ENCODE results near the gene TGFBR3.

TGFBR3 gene

GRCh38 chr1:91885716-91886506, at the start of gene TGFBR3:
TSS of gene TGFBR3 (minus strand) at chr1:91886151. CDS start at chr1:91861531, 24,620 bp downstream.
- DNase-seq (ENCODE audit: low spot score) = no peak

DNA sequence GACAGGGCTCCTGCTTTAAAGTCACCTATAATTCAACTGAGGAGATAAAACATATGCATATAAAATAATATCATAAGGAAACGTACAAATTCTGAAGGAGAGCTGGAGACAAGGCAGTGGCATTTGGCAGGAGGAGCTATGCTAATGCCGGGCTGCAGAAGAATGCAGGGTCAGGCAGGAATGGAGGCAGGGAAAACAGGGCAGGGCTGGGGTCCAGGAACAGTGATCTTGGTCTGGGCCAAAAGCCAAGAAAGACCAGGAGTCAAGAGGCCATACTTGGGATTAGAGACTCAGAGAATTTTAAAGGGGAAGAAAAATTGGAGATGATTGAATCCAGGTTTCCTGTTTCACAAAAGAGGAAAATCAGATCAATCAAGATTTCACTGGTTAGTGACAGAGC, 43.3 kb upstream of the TGFBR3 start:
- DNase-seq (ENCODE audit: low spot score) = no peak

DNA sequence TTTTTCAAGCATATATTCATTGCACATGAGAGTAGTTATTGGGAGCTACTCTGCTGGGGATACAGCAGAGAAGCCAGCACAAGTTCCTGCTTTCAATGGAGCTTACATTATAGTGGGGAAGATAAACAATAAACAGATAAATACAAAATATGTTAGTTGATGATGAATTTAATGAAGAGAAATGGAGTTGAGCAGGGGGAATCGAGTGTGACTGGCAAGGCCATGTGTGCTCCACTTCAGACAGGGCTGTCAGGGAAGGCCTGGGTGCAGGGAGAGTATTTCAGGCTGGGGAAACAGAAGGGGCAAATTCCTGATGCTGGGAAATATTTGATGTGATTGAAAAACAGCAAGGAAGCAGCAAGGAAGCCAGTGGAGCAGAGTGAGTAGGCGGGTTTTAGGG, 42.1 kb upstream of the TGFBR3 start:
- no peak for DNase-seq (ENCODE audit: low spot score)

DNA sequence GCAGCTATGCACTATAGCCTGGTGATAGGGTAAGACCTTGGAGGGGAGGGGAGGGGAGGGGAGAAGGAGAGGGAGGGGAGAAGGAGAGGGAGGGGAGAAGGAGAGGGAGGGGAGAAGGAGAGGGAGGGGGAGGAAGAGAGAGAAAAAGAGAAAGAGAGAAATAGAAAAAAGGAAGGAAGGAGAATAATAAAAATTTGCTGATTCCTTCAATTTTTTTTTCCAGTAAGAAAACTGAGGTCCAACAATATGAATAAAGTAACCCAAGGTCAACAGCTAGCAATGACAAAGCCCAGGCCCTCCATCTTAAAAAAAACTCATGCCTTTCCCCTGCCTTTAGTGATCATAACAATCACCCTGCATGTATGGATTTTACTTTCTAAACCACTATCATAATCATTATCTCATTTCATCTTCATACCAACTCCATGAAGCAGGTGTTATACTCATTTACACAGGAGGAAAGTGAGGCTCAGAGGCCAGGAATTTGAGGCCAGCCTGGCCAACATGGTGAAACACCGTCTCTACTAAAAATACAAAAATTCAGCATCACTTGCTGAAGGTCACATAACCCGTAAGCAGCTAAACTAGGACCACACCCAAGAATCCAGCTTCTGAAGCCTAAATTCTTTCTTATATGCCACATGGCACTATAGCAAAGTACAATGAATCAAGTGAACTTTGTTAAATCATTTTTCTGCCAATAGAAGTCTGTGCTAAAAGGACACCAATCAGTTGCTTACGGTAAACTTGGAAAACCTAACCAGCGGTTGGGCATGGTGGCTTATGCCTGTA, 39.9 kb upstream of the TGFBR3 start:
- no peak for DNase-seq (ENCODE audit: low spot score)

GRCh38 chr1:91924146-91924545, 38.2 kb upstream of the TGFBR3 start:
- no peak for DNase-seq (ENCODE audit: low spot score)

GRCh38 chr1:91919962-91920361, 34.0 kb upstream of the TGFBR3 start:
- no peak for DNase-seq (ENCODE audit: low spot score)

GRCh38 chr1:91916811-91917460, 31.0 kb upstream of the TGFBR3 start:
- DNase-seq (ENCODE audit: low spot score) = no peak

- DNase-seq (ENCODE audit: low spot score) = no peak
These were observed 30.1 kb upstream of the TGFBR3 start for GRCh38 chr1:91916046-91916445.

DNA sequence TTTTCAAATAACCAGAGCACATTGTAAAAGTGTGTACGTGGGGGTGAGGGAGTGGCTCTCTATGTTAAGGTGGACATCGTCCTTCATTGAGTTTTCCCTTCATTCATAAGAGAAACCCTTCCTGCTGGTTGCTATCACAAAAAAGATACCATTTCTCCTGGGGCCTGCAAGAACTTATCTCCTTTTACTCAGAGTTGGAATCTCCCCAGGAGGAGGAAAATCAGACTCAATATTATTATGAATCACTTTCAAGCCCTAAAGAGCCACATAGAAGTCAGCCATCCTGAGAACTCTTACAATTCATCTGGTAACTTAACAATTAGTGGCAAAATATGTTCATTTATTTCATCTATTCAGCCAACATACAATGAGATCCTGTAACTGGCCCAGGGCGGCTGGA, 27.1 kb upstream of the TGFBR3 start:
- DNase-seq (ENCODE audit: low spot score) = no peak

DNA sequence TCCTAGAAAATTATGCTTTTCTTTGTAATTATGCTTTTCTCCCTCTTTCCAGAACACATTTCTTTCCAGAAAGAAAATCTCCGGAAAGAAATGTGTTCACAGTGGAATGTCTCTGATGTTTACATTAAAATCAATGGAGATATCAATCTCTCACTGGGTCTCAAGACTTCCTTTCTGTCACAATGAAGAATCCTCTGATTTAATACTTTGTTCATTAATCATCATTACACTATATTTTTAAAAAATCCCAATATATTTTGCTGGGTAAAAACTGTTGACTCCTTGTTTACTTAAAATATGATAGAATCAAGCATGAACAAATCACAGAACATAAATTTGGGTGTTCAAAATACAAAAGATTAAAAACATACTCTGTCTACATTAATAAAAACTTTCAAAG, 26.3 kb upstream of the TGFBR3 start:
- no peak for DNase-seq (ENCODE audit: low spot score)

- no peak for DNase-seq (ENCODE audit: low spot score)
These were observed 15.3 kb upstream of the TGFBR3 start for GRCh38 chr1:91901231-91901630.

DNA sequence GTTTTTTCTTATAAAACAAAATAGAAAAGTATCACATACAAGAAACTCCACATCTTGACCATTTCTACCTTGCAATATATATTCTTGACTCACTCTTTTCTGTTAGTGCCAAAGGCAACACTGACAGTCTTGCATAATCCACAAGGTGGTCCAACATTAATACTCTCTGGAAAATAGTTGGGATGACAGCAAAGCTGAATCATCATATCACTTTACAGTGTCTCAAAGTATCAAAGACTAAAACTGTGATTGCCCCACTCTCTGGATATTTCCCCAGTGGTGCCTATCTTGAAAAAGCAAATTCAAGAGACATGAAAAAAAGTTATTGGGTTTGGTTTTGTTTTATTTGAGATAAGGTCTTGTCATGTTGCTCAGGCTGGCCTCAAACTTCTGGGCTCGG, 14.6 kb upstream of the TGFBR3 start:
- DNase-seq (ENCODE audit: low spot score) = no peak

- DNase-seq (ENCODE audit: low spot score) = no peak
These were observed 11.1 kb upstream of the TGFBR3 start for GRCh38 chr1:91897016-91897415.

DNA sequence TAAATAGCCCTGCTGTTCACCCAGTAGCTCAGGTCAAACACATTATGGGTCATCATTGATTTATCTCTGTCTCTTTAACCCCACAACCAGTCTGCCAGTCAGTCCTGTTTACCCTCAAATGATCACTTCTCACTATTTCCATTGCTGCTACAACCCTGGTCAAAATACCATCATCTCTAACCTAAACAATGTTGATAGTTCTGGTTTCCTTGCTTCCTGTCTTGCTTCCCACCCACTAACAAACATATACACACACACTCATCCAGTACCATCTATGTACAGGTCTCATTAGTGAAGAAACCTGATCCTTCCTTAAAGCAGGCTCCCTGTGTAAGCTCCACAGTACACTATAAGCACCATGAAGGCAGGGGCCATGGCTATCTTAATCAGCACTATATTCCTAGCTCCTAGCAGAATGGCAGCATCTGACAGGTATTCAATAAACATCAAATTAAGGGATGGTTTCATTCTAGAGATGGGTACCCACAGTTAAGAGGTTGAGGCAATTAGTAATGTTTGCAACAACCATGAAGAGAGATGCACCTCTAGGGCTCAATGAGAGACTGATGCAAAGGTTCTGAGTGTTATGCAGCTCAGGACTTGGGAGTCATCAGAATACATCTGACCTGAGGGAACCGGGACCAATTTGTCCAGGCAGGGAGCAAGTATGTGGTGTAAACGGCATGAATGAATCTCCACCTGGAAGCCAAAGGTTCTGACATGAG, 10.0 kb upstream of the TGFBR3 start:
- DNase-seq (ENCODE audit: low spot score) = no peak

DNA sequence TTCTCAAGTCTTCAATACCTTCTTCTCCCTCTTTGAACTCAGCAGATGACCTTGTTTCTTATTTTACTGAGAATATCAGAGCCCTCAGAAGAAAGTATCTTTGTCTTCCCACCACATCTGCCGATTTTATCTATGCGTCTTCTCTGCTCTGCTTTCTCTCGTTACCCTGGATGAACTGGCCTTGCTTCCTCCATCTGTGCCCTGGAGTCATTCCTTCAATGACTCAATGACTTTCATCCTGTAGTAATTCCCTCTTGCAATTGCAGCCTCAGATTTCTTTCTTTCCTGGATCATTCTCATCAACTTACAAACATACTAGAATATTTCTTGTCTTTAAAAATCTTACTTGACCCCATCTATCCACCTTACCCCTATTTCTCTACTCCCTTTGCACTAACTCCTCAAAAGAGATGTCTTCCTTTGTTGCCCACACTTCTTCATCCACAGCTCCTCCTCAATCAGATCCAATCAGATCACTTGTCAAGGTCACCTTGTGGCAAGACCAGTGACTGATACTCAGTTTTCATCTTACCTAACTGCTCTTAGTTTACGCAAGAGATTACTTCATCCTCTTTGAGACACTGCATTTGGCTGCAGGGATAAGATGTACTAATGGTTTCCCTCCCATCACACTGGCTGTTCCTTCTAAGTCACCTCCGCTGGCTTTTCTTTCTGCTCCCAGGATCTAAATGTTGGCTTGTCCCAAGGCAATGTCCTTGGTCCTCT, 8.2 kb upstream of the TGFBR3 start:
- no peak for DNase-seq (ENCODE audit: low spot score)

DNA sequence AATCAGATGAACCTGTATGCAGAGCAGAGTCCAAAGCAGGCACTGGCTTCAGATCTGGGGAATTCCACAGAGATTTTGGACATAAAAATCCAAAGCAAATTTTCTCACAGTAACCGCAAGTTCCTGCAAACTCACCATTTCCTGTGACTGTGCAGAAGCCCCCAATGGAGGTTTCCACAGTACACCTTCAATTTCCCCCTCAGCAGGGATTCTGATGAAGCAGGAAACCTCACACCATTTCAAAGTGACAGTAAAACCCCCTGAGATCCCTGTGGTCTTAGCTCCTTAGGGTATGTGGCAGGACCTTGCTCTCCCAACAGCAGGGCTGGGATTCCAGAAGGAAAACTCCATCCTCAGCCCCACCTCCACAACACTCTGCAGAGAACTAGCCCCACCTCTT, 6.0 kb upstream of the TGFBR3 start:
- no peak for DNase-seq (ENCODE audit: low spot score)

GRCh38 chr1:91891454-91891853, 5.5 kb upstream of the TGFBR3 start:
- DNase-seq (ENCODE audit: low spot score) = no peak

- DNase-seq (ENCODE audit: low spot score) = no peak
These were observed 3.9 kb upstream of the TGFBR3 start for GRCh38 chr1:91889717-91890459.

DNA sequence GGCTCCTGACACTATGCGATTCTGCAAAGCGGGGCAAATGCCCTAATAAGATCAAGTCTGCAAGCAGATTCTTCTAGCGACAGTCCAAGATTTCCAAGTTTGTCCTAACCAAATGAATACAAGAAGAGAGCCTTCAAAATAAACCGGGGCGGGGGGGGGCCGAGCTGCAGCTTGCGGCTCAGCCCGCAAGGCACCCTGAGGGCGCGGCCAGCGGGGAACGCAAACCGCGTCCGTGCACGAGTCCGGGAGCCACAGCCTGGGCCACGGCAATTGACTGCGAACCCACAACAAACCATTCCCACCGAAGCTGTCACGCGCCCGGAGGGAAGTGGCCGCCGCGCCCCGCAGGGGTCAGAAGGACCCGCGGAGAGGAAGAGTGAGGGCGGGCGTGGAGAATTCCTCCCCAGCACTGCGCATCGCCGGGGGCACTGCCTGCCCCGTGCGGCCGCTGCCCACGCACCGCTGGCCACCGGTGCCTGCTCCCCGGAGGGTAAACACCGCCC, 687 bp downstream of the TGFBR3 start:
- no peak for DNase-seq (ENCODE audit: low spot score)

DNA sequence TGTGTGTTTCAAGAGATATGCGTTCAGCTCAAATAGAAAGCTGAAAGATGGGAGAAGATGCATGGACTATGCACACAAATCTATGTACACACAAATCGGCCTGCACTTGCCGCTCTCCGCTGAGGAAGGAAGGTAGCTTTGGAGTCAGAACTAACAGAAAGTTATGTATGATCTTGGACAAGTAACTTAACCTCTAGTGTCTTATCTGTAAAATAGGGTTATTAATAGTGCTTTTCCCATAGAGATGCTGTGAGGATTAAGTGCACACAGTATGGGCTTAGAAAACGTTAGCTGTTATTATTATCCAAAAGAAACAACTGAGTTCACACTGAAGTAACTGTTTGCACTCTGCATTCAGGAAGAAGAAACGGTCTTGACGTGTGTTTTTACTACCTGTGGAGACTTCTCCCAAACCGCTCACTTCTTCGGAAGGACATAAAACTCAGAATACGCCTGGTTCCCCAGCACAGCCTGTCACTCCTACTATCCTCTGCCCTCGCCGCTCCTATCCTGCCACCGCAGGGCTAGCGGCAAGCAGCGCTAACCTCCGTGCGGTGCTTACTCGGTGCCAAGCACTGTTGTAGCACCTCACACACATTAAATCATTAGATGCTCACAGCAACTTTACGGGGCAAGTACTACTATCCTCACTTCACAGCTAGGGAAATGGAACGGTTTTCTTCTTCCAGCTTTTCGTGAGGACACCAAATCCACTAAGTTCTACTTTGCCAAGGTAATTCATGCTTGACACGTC, 1.3 kb downstream of the TGFBR3 start:
- DNase-seq (ENCODE audit: low spot score) = no peak

All from NAMALWA (cell line).